Activated CD4-positive, CD25-positive, alpha-beta regulatory T cell (primary cell): ENCODE measurements around the gene SHANK2.

Source experiments
- DNase-seq, 4 experiments: peaks; one replicate each; lab custom pipeline; 2025; lab: John Stamatoyannopoulos, UW

SHANK2 gene

DNA sequence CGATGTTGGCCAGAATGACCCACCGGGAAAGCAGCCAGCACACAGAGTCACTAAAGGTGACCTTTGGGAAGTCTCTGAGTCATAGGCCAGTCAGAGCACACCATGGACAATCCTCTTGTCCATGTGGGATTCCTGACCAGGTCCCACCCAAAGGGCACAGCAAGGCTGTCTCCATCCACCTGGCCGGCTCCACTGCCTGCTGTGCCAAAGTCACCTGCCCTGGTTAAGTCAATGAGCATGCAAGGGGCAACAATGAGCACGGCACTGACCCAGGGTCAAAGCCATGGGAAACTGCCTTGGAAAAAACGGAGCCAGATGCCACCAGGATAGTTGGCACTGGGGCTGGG, 49.8 kb downstream of the SHANK2 start:
- no peak for DNase-seq
